ENCODE measurements around the gene HACL1.

HACL1 gene

DNA sequence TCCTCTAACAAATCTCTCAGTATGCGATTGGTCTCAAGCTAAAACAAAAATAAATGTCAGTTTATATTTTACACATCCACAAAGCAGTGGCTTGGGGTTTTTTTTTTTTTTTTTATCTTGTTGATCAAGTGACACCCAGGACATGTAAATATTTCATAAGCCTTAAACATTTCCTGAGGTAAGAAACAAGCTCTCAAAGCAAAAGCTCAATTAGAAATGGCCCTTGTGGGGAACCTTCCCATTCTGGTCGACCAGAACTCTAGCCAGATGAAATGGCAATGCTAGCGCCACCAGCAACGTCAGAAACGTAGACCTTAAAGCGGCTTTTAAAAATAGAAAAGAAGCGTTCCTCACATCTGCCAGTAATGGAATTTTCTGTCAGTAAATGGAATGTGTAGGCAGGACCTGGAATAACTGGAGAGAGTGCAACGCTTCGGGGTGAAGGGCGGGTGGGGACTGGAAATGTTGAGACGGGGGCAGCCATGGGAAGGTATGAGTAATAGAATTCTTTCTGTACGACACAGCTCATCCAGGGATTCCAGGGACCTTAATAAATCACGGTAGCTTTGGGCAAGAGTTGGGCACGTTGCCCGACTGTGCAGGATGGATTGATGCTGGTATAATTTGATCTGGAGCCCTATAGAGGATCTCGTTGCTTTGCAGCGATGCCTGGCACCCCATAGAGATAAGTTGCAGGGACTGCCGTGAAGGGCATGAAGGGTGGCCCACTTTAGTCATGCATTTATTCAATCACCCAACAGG, 44.6 kb upstream of the HACL1 start:
- Histone ChIP-seq H3K23ac (ENCODE audit: low read length) (no peak overlapping the region), H2AK5ac (ENCODE audit: low read length) (no peak overlapping the region), H3K56ac (ENCODE audit: low read length) (no peak overlapping the region), H2BK15ac (replicated peaks; ENCODE audit: low read depth) (no peak overlapping the region), H3K4me1 (ENCODE audit: control insufficient read depth, low read depth, low read length) (no peaks in the 10 kb centered on the region), H3K36me3 (ENCODE audit: control insufficient read depth, insufficient read depth, low read length) (no peaks in the 10 kb centered on the region), H2BK5ac (ENCODE audit: low read length) (no peak overlapping the region), H3K79me2 (ENCODE audit: control insufficient read depth, insufficient read depth, low read length) (no peaks in the 10 kb centered on the region), H3K9ac (ENCODE audit: low read length) (no peak overlapping the region), H3K79me1 (ENCODE audit: low read length) (no peaks in the 10 kb centered on the region), H3K27ac (ENCODE audit: low read depth, low read length) (no peak overlapping the region), H3K27me3 (ENCODE audit: insufficient read depth, low read length, poor library complexity) (no peaks in the 10 kb centered on the region), H3K4me3 (ENCODE audit: low read length) (no peak overlapping the region), H4K5ac (ENCODE audit: low read length) (no peak overlapping the region), H2BK120ac (ENCODE audit: low read depth, low read length) (no peak overlapping the region), H3K4ac (ENCODE audit: low read depth, low read length) (no peak overlapping the region), H3K4me2 (ENCODE audit: low read length) (no peak overlapping the region), H3K18ac (ENCODE audit: low read length) (no peak overlapping the region), H4K8ac (ENCODE audit: low read depth, low read length) (no peak overlapping the region)
- DNase-seq: peak; percentile 56
- WGBS (ENCODE audit: extremely low coverage, insufficient coverage, low lambda C conversion rate): no CpG with 5 or more reads among the region's 18 CpGs

DNA sequence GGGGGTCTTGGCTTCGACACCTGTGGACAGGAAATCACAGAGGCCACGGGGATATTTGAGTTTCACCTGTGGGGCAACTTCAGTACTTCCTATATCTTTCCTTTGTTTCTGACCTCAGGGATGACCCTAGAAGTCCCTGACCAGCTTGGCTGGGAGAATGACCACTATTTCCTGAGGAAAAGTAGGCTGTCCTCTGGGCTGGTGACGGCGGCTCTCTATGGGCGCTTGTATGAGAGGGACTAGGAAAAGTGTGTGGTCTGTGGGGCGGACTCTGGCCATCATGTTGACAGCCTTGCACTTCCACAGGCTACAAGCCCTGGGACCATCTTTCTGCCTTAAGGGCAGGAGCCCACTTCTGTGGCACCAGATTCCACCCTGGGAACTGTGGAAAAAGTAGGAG, 43.9 kb upstream of the HACL1 start:
- Histone ChIP-seq H2BK120ac (ENCODE audit: low read depth, low read length) (no peak overlapping the region), H3K79me2 (ENCODE audit: control insufficient read depth, insufficient read depth, low read length) (no peaks in the 10 kb centered on the region), H3K27me3 (ENCODE audit: insufficient read depth, low read length, poor library complexity) (no peaks in the 10 kb centered on the region), H2AK5ac (ENCODE audit: low read length) (no peak overlapping the region), H3K18ac (ENCODE audit: low read length) (no peak overlapping the region), H3K36me3 (ENCODE audit: control insufficient read depth, insufficient read depth, low read length) (no peaks in the 10 kb centered on the region), H3K4me3 (ENCODE audit: low read length) (no peak overlapping the region), H3K4ac (ENCODE audit: low read depth, low read length) (no peak overlapping the region), H2BK15ac (replicated peaks; ENCODE audit: low read depth) (no peak overlapping the region), H3K4me2 (ENCODE audit: low read length) (no peak overlapping the region), H3K23ac (ENCODE audit: low read length) (no peak overlapping the region), H3K56ac (ENCODE audit: low read length) (no peak overlapping the region), H3K27ac (ENCODE audit: low read depth, low read length) (no peak overlapping the region), H4K8ac (ENCODE audit: low read depth, low read length) (no peak overlapping the region), H3K9ac (ENCODE audit: low read length) (no peak overlapping the region), H2BK5ac (ENCODE audit: low read length) (no peak overlapping the region), H3K4me1 (ENCODE audit: control insufficient read depth, low read depth, low read length) (no peaks in the 10 kb centered on the region), H3K79me1 (ENCODE audit: low read length) (no peaks in the 10 kb centered on the region), H4K5ac (ENCODE audit: low read length) (no peak overlapping the region)
- no peak for DNase-seq
- no CpG with 5 or more reads among the region's 6 CpGs for WGBS (ENCODE audit: extremely low coverage, insufficient coverage, low lambda C conversion rate)

DNA sequence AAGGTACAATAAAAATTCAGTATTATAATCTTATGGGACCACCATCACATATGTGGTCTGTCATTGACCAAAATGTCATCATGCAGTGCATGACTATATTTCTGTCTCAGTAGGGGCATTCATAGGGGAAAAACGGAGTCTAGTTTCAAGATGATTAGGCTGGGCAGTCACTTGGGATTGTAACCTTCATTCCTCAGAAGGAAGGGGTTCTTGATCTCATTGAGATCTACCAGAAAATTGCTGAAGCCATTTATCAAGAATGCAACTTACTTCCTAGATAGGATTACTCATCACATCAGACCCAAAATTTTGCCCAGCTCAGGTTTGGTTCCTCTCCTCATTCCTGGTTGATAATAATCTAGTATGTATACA, 37.5 kb upstream of the HACL1 start:
- Histone ChIP-seq H3K23ac (ENCODE audit: low read length) (no peak overlapping the region), H3K36me3 (ENCODE audit: control insufficient read depth, insufficient read depth, low read length) (no peaks in the 10 kb centered on the region), H2BK5ac (ENCODE audit: low read length) (no peak overlapping the region), H3K4me1 (ENCODE audit: control insufficient read depth, low read depth, low read length) (no peaks in the 10 kb centered on the region), H4K8ac (ENCODE audit: low read depth, low read length) (no peak overlapping the region), H2BK15ac (replicated peaks; ENCODE audit: low read depth) (no peak overlapping the region), H3K27me3 (ENCODE audit: insufficient read depth, low read length, poor library complexity) (no peaks in the 10 kb centered on the region), H3K27ac (ENCODE audit: low read depth, low read length) (no peak overlapping the region), H3K4ac (ENCODE audit: low read depth, low read length) (no peak overlapping the region), H2AK5ac (ENCODE audit: low read length) (no peak overlapping the region), H2BK120ac (ENCODE audit: low read depth, low read length) (no peak overlapping the region), H3K56ac (ENCODE audit: low read length) (no peak overlapping the region), H3K79me2 (ENCODE audit: control insufficient read depth, insufficient read depth, low read length) (no peaks in the 10 kb centered on the region), H4K5ac (ENCODE audit: low read length) (no peak overlapping the region), H3K79me1 (ENCODE audit: low read length) (no peaks in the 10 kb centered on the region), H3K9ac (ENCODE audit: low read length) (no peak overlapping the region), H3K4me2 (ENCODE audit: low read length) (no peak overlapping the region), H3K18ac (ENCODE audit: low read length) (no peak overlapping the region), H3K4me3 (ENCODE audit: low read length) (no peak overlapping the region)
- no CpG with 5 or more reads among the region's 1 CpG for WGBS (ENCODE audit: extremely low coverage, insufficient coverage, low lambda C conversion rate)
- no peak for DNase-seq

DNA sequence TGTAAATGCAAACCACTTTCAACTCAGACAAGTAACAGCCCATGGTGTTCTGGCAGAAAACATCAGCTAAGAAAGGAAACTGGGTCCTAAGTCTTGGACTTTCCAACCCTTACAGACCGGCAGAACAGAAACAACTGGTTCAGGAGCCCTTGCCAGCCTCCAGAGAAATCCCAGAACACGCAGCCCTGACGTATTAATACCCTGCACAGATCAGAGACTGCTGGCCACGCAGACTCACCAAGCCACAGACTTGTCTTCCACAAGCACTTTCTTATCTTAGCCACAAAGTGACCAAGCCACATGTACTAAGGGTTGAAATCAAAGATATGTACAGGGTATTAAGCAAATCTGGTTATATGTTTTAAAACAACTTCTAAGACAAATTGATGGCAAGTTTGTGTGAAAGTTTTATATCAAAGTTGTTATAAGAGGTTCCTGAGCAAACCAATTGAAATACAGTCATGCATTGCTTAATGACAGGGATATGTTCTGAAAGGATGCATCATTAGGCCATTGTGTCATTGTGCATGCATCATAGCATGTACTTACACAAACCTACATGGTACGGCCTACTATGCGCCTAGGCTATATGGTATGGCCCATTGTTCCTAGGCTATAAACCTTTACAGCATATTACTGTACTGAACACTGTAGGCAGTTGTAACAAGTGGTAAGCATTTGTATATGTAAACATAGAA, 37.0 kb upstream of the HACL1 start:
- Histone ChIP-seq H2BK15ac (replicated peaks; ENCODE audit: low read depth) (no peak overlapping the region), H3K27ac (ENCODE audit: low read depth, low read length) (no peak overlapping the region), H4K8ac (ENCODE audit: low read depth, low read length) (no peak overlapping the region), H3K79me1 (ENCODE audit: low read length) (no peaks in the 10 kb centered on the region), H3K79me2 (ENCODE audit: control insufficient read depth, insufficient read depth, low read length) (no peaks in the 10 kb centered on the region), H3K4me2 (ENCODE audit: low read length) (no peak overlapping the region), H2BK5ac (ENCODE audit: low read length) (no peak overlapping the region), H3K23ac (ENCODE audit: low read length) (no peak overlapping the region), H3K27me3 (ENCODE audit: insufficient read depth, low read length, poor library complexity) (no peaks in the 10 kb centered on the region), H3K56ac (ENCODE audit: low read length) (no peak overlapping the region), H3K36me3 (ENCODE audit: control insufficient read depth, insufficient read depth, low read length) (no peaks in the 10 kb centered on the region), H3K4me1 (ENCODE audit: control insufficient read depth, low read depth, low read length) (no peaks in the 10 kb centered on the region), H4K5ac (ENCODE audit: low read length) (no peak overlapping the region), H2BK120ac (ENCODE audit: low read depth, low read length) (no peak overlapping the region), H3K9ac (ENCODE audit: low read length) (no peak overlapping the region), H3K4me3 (ENCODE audit: low read length) (no peak overlapping the region), H3K4ac (ENCODE audit: low read depth, low read length) (no peak overlapping the region), H3K18ac (ENCODE audit: low read length) (no peak overlapping the region), H2AK5ac (ENCODE audit: low read length) (no peak overlapping the region)
- DNase-seq: no peak
- WGBS (ENCODE audit: extremely low coverage, insufficient coverage, low lambda C conversion rate): no CpG with 5 or more reads among the region's 6 CpGs

DNA sequence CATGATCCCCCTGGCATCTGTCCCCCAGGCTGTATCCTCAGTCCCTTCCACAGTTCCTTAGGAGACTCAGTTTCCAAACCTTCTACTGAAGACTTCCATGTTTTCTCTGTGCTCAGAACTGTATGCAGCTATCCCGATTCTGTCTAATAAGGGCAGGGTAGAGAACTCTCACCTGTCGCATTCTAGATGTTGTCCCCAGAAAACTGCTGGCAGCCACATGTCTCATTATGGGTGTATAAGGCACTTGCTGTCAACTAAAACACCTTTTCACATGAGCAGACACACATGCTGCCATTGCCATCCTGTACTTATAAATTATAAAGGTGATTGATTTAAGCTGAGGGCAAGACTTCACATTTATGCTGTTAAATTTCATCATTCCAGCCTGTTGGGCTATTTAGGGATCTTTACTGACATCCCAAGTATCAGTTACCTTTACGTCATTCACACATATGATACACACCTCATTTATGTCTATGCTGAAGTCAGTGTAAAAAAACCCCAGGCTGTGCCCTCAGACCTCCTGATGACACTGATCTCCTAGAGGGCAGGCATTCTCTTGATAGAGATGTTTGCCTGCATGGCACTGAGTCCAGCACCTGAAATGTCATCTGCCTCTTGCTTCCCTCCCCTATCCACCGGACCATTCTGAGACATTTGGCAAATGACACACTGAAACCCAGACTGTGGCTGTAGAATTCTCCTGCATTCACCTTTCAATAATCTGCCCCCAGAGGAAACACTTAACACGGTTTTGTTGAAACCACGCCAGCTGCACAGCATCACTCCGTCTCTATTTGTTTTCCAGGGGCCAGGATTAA, 36.0 kb upstream of the HACL1 start:
- Histone ChIP-seq H3K79me1 (ENCODE audit: low read length) (no peaks in the 10 kb centered on the region), H3K56ac (ENCODE audit: low read length) (no peak overlapping the region), H3K4me3 (ENCODE audit: low read length) (no peak overlapping the region), H3K36me3 (ENCODE audit: control insufficient read depth, insufficient read depth, low read length) (no peaks in the 10 kb centered on the region), H3K27me3 (ENCODE audit: insufficient read depth, low read length, poor library complexity) (no peaks in the 10 kb centered on the region), H3K23ac (ENCODE audit: low read length) (no peak overlapping the region), H3K79me2 (ENCODE audit: control insufficient read depth, insufficient read depth, low read length) (no peaks in the 10 kb centered on the region), H2BK120ac (ENCODE audit: low read depth, low read length) (no peak overlapping the region), H3K4ac (ENCODE audit: low read depth, low read length) (no peak overlapping the region), H4K5ac (ENCODE audit: low read length) (no peak overlapping the region), H3K9ac (ENCODE audit: low read length) (no peak overlapping the region), H2BK15ac (replicated peaks; ENCODE audit: low read depth) (no peak overlapping the region), H4K8ac (ENCODE audit: low read depth, low read length) (no peak overlapping the region), H2BK5ac (ENCODE audit: low read length) (no peak overlapping the region), H3K4me1 (ENCODE audit: control insufficient read depth, low read depth, low read length) (no peaks in the 10 kb centered on the region), H3K4me2 (ENCODE audit: low read length) (no peak overlapping the region), H3K18ac (ENCODE audit: low read length) (no peak overlapping the region), H3K27ac (ENCODE audit: low read depth, low read length) (no peak overlapping the region), H2AK5ac (ENCODE audit: low read length) (no peak overlapping the region)
- WGBS (ENCODE audit: extremely low coverage, insufficient coverage, low lambda C conversion rate): no CpG with 5 or more reads among the region's 7 CpGs
- DNase-seq: no peak
